Lower leg skin (tissue), 3 donors: ENCODE results near the gene HIBCH.

Source experiments
- CTCF ChIP-seq, 3 donors: fragments of 450-650 bp; IDR thresholded peaks; one replicate each; pipeline ENCODE4 v1.5.1; 2016; ENCODE audit warnings: antibody characterized with exemption in 3 of 3, mild to moderate bottlenecking in 3 of 3, moderate library complexity in 2 of 3
- POLR2A ChIP-seq, 2 donors: fragments of 450-650 bp; IDR thresholded peaks; one replicate each; pipeline ENCODE4 v1.6.1; 2016 to 2017; ENCODE audit warnings: antibody characterized with exemption in 2 of 2, mild to moderate bottlenecking in 1 of 2, moderate library complexity in 1 of 2

- no peak for TF ChIP-seq CTCF (IDR thresholded peaks at IDR 0.05)
- TF ChIP-seq POLR2A (IDR thresholded peaks at IDR 0.05): no peak
These were observed 69.2 kb downstream of the HIBCH start for GRCh38 chr2:190250421-190250820.
